H1 (cell line): Measurements from ENCODE around the gene HOXB6. TPM values are rescaled to one million over a fixed set of nuclear protein-coding genes. Genes with fewer than 3 reads are reported as not detected.

Source experiments
- CBX8 ChIP-seq: fragments of 300-800, 300-1000 bp; sonication (generic); IDR thresholded peaks from 2 replicates; pipeline ENCODE4 v1.7.1; 2016; ENCODE audit warnings: low read depth, low read length, borderline replicate concordance
- GABPA ChIP-seq: IDR thresholded peaks from 2 replicates; pipeline ENCODE4 v1.6.1; 2011; ENCODE audit warnings: mild to moderate bottlenecking, low read length, moderate library complexity, borderline replicate concordance; ENCODE audit not compliant: insufficient read depth
- polyA plus RNA-seq, 7 experiments: library from polyadenylated mRNA; depleted of rRNA in 3 of 7; stranded (reverse) in 5 of 7; unstranded in 2 of 7; fragments of >200 nt in 5 of 7; fragments of 200-250 nt in 2 of 7; gene quantifications; 1 replicate in 5 of 7; 2 replicates in 1 of 7; 4 replicates in 1 of 7; pipeline versions ENCODE4 v1.2.1 to v1.2.3, GENCODE V29; 2011 to 2013; ENCODE audit warnings: missing spikeins in 2 of 7, mixed read lengths in 2 of 7
- total RNA-seq: library from RNA; stranded (reverse); fragmentation: NEBNext Ultra II Directional; extraction: Animal tissue kit (Norgen Biotek cat#: 25700); gene quantifications from 2 replicates; pipeline ENCODE4 v1.2.1, GENCODE V29; 2021

Gene HOXB6
- total and polyA plus RNA-seq, 2 of the 8 experiments (the other 6 are each of a cell fraction or from before 2014, with no cell fraction given), result not detected

DNA sequence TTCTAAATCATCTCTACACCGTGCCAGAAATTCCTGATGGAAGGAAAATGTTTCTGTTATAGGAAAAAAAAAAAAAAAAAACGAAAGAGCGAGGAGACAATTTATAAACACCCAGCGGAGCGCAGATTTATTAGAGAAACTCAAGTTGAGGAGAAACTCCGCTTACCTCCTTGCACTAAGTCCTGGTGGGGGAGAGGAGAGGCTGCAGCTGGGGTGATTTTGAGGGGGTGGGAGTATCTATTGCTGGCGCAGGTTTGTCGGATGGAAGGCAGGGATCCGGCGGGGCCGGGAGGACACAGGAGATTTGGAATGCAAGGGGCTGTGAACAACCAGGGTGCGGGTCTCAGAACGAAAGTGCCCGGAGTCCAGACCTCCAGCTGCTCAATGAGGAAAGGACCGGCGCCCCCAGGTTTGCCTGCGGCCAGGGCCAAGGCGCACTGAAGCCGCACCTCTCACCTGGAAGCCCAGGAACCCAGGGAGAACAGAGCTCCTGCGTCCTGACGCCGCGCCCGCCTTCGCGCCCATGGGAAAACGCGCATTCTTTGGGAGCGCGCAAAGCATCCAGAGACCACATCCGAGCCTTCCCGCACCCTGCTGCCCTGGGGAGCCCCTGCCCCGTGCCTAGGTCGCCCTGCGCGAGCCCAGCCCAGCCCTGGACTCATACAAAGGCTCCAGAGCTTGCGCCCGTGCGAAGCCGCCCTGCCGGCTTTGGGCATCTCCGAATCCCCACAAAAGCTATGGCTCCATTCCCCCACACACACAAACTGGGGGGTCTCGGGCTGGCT, 12.9 kb upstream of the HOXB6 start (continued):
- TF ChIP-seq CBX8 (peak; percentile 96), GABPA (0 out of 2 replicates have a peak, but pooled peaks have one; percentile 15)
